ENCODE data around the gene CR2.
"Not testable (repeated sequence)": the region's sequence is repeated elsewhere in the genome, so short reads cannot be mapped to it uniquely, and the experiment has no call there.

Gene CR2

DNA sequence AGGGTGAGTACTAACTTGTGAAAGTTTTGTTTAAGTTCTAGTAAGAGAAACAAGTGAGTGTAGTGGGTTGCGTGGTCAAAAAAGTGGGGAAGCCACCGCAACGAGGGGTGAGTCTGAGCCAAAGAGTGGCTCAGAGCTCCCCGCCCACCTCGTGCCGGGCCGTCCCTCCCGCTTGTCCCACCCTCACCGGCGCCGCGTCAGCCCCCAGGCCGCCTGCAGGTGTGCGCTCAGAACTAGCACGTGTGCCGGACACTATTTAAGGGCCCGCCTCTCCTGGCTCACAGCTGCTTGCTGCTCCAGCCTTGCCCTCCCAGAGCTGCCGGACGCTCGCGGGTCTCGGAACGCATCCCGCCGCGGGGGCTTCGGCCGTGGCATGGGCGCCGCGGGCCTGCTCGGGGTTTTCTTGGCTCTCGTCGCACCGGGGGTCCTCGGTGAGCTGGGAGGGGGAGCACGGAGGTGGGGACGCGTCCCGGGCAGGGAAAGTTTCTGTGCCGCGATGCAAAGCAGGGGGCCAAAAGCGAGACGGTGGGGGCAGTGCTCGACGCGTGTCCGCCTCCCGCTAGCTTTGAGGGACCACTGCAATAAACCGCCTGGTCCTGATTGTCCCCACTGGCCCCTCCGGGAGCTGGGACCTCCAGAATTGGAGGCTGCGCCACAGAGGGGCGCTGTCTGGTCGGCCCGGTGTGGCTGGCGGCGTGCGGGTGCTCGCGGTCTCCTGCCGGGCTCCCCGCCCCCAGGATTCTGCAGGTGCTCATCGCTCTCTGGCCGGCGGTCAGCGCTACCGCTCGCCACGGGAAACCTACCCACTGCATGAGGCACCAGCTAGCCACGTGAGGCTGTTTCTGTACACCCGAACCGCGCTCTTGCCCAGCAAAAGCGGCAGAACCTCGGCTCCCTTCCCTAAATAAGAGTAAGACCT, at the start of gene CR2:
TSS of gene CR2 (plus strand) at position 283 of the 919 bp plus-strand sequence. CDS start at position 374, 91 bp downstream.
- peak; percentile 40 for DNase-seq

DNA sequence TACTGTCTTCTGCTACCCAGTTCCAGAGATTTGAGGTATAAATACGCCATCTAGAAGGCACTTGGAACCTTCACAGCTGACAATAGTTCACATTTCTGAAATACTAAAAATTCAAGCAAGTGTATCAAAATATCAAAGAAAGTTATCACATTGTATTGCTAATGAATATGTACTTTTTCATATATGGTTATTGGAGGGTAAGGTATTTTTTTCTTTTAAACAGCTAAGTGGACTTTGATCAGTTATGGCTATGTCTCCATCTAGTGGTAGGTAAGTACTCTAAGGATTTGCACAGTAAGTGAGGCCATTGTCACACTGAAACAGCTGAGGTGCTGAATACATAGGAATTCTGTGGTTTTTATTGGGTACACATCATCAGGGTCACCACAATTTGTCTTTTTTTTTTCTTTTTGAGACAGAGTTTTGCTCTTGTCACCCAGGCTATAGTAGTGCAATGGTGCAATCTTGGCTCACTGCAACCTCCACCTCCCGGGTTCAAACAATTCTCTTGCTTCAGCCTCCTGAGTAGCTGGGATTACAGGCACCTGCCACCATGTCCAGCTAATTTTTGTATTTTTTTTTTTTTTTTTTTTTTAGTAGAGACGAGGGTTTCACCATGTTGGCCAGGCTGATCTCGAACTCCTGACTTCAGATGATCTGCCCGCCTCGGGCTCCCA, 49.1 kb upstream of the CR2 start:
- DNase-seq, result peak; percentile 65

DNA sequence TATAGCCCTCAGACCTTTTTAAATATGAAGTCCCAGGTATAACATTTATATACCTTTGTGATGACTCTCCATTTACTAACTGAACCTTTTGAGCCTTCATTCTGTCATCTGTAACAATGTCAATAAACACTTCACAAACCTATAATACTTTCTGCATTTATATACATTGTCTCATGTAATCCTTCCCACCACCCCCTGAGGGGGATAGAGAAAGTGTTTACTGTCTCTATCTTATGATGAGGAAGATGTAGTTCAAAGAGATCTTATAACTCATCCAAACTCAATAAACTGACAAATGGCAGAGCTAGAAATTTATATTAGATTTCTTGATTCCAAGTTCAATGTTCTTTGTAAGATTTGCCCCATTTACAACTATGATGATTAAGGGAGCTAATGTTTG, 48.3 kb upstream of the CR2 start:
- no peak for DNase-seq

DNA sequence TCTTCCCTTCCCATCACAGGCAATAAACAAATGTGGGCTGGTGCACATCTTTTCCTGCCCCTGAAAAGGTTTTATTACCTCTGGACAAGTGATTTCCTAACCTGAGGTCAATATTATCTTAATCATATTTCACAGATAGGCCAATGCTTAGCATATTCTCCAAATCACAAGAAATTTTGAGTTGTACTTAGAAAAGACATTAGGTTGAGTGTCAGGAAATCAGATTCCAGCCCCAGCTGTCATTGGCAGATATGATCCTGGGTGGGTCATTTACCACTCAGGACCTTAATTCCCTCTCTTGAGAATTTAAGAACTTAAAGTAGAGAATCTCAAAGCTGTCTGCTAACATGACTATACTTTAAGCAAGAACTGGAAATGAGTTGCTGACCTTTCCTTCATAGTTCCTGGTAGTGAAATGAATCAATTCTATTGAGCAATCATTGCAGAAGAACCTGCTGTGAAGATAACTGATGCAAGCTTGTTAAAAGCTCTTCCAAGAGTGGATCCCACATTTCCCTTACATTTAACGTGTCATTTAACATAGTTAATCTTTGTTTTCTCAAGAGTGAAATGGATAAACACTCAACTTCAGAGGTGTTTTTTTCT, 46.4 kb upstream of the CR2 start:
- no peak for DNase-seq

DNA sequence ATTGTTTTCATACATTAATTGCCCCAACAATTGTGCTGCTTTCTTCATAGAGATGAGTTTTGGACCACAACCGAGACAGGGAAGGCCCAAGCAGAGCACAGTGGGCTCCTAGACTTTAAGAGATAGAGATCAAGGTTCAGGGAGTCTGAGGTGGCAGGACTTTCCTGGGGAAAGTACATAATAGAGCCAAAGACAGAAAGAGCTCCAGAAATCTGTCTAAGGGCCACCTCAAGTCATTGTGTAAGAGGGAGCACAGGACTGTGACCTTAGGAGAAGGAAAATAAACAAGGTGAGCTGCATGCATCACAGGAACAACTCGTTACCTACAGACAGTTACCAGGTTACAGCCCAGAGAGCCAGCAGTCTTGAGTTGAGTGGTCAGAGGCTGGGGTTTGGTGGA, 41.3 kb upstream of the CR2 start:
- DNase-seq, result no peak

DNA sequence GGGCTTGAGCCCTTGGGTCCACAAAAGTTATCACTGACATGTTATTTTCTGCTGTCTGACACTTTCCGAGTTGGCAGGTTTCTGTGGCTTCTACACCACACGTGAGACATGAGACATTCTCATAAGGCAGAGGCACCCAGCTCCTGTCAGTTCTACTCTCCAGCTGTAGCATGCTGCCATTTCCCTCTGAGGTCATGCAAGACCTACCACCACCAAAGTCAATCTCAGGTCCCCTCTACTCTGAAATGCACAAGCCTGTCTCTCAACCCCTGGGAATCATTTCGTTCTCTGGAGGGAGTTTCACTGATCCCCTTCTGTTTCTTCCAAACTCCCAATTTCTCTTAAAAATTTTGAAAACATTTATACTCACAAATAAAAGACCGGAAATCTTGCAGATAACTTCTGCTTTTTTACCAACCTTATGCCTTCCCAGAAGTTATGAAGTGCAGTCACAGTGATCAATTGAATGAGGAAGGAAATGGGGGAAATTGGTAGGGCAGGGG, 39.5 kb upstream of the CR2 start:
- no peak for DNase-seq

DNA sequence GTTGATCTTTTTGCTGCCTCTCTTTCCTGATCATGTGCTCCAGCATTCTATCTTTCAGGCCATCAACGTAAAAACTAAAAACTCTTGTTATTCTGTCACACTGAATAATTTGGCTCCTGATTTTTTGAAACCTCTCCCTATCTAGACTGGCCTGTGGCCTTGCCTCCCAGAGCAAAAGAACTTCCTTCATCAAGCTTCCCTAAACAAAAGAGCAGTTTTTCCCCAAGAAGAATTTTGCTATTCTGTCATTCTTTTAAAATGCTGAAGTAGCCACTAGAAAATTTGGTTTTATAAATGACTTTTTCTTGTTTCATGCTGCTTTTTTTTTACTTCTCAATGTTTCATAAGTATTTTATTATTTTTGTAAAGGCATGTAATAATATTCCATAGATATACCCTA, 37.1 kb upstream of the CR2 start:
- no peak for DNase-seq

DNA sequence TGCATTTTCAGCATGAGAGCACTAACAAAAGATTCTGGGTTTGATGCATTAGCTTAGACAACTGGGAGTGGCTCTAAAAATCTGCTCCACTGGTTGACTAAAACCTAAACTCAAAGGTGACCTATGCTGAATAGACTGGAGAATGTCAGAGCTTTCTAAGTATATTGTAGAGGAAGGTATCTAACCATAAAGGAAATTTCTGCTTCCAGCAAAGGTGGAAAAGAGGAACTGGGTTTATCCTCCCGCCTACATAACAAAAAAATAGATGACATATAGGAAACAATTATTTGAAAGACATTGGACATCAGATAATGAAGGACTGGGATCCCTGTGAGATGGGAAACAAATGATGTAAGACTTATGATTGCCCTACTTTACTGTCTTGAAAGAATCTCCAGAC, 35.8 kb upstream of the CR2 start:
- no peak for DNase-seq

DNA sequence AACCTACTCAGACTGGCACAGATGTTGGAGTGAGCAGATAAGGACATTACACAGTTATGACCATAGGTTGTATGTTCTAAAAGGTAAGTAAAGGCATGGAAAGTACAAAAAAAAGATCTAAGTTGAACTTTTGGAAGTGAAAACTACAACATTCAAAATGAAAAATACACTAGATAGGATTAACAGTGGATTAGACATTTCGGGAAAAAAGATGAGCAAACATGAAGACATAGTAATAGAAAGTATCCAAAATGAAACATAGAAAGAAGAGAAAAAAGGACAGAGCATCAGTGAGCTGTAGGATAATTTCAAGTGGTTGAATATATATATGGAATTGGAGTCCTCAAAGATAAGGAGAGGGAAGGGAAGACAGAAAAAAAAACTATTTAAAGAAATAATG, 34.0 kb upstream of the CR2 start:
- DNase-seq, result no peak

DNA sequence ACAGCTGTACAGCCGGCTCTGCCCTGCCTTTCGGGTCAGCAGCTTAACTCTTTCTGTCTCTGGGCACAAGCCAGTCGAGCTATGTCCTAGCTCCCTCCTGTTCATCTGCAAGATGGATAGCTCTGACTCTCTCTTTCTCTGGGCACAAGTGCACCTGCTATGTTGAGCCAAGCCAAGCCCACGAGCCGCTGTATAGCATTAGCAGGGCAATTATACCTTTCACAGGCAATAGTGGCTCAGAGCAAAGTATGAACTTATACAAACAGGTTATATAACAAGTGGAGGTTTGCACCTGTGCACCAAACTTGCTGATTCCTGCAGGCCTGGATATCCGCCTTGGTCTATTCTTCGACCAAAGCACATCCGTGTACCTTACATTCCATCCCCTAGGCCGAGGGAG, 33.0 kb upstream of the CR2 start:
- no peak for DNase-seq

DNA sequence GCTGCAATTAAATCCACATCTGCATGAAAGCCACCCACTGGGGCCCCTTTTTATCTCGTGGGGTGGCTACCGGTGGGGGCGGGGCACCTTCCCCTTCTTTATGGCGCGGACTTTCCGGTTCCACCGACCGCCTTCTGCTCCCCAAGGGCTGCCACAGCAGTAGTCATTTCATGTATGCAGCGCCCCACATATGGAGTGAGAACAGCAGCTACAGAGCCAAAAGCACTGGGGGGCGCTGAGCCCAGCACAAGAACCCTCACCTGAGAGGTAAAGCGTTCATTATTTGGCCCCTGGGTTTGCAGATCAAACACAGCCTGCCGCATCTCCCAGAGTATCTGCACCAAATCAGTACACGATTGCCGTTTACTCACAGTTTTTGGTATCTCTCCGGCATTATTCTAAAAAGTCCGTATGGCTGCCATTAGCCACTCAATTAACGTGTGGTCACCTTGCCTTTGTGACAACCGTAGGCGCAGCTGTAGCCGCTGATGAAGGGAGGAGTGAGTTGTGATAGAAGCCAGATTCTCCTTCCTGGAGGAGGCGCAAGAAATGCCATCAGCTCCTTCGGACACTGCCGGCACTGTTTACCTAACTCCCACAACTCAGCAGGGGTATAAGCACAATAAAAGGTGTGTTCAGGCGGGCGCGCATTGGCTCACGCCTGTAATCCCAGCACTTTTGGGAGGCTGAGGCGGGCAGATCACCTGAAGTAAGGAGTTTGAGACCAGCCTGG, 30.4 kb upstream of the CR2 start:
- no peak for DNase-seq

DNA sequence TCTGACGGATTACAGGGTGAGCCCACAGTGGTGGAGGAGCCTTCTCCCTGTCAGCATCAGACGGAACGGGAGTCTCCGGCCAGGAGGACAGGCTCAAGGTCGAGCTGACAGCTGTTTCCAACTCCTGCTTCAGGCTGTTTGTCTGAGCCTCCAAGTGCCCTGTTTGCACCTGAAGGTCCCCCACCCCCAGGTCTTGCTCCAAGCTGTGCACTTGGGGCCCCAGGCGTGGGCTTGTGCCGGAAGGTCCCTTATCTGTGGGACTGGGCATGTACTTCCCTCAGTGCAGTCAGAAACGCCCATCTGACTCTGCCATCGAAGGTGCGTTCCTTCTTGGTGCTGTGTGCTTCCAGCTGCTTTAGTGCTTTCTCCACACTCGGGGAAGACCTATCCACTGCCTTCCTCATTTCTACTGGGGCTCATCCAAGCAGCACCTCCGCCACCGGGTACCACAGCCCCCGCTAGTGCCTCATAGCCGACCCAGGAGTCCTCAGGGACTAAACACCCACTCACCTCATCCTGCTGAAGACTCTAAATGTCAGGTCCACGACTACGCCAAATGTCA, 29.5 kb upstream of the CR2 start:
- DNase-seq, result no peak

DNA sequence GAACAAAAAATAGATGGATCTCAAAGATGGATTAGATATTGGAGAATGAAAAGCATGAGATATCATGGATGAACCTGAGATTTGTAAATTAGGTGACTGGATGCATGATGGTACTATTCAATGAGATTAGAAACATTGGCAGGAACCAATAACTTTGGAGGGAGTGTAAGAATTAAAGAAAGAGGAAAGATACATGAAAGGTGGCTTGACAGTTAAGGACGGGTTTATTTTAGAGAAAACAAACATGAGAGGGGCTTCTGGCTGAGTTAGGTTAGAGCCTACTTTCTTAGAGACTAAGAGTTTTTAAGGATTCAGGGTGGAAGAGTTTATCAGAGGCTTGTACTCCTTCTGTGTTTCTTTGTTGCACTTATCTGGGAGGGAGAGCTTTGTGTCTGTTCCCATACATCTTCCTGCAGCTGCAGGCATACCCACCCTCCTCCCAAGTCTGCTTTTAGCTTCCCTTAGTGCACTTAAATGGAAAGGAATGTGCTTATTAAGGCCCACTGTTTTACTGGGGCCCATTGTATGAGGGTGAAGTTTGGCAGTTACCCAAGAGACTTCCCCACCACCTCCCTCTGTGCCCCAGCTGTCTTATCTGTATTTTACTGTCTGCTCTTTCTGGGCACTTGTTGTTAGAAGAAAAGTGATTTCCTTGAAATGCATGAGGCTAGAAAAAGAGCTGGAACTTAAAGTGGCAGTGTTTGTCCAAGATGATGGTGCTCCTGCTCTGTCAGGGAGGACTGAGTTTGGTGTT, 26.1 kb upstream of the CR2 start:
- no peak for DNase-seq

DNA sequence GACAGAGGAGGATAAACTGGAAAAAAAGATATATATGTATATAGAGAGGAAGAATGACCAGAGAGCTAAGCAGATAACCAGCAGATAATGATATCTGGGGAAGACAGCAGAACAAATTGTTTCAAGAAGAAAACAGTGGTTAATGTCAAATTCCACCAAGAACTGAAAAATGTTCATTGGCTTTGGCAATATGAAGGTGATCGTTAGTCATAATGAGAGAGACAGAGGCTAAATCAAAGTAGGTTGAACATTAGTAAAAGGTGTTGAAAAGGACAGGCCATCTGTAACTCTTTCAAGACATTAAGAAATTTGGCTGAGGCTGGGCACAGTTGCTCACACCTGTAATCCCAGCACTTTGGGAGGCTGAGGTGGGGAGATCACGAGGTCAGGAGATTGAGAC, 25.3 kb upstream of the CR2 start:
- DNase-seq, result no peak

DNA sequence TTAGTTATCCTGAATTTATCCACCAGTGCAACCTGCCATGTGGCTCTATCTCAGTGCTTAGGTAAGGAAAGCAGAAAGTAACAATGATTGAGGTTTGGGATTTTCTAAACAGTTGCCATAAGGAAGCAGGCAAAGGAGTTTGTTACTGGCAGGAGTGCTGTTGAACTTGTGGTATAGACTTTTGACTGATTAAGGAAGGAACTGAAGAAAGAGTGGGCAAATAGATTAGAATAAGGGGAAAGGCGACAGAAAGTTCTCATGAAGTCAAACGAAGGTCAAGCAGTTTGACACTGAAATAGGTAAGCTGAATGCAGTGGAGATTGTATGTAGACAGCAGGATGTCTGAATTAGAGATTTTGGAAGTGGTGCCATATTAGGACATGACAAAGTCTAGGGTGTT, 24.2 kb upstream of the CR2 start:
- no peak for DNase-seq

DNA sequence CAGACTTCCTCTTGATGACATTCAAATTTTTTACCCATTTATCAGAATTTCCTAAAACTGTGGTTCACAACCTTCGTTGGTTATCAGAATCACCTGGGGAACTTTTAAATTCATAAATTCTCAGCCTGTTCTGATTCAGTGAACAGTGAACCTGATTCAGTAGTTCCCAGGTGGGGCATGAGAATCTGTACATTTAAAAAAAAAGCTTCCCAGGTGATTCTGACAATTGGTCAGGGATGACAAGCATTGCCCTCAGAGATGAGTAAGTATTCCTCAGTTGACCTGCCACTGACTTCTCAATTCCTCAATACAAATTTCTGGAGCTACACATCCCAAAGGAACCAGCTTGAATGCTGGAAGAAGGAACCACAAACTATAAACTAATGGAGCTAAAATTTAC, 23.5 kb upstream of the CR2 start:
- DNase-seq, result no peak

DNA sequence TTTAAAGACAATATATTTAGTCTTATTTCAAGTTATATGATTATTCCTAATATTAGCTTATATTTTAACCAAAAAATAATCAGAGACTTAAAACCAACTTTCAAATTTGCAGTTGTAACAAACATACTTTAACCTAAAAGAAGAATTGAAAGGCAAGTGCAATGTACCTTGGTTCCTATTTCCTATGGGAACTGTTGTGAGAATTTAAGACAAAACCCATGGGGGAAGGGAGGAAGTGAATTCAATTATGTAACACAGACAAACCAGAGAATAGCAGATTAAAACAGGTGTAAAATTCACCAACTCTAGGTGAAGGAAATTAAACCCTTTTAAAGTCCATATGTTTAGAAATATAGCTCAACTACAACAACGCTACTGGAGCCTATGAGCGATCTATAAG, 22.6 kb upstream of the CR2 start:
- DNase-seq, result no peak

DNA sequence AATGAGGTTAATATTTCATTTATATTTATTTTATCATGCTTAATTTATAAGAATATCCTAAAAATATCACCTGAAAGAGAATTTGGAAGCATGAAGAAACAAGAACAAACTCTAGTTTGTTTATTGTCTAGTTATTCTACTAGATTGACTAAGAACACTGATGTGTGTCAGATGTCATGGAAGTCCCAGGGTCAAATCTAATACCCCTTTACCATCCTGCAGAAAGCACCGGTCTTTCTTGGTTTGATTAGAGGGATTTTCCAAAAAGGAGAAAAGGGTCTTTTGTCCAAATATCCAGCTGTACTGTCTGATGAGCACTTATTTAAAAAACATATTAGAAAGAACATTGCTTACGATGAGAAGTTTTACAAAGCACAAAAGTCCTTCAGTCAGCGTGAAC, 20.7 kb upstream of the CR2 start:
- no peak for DNase-seq

DNA sequence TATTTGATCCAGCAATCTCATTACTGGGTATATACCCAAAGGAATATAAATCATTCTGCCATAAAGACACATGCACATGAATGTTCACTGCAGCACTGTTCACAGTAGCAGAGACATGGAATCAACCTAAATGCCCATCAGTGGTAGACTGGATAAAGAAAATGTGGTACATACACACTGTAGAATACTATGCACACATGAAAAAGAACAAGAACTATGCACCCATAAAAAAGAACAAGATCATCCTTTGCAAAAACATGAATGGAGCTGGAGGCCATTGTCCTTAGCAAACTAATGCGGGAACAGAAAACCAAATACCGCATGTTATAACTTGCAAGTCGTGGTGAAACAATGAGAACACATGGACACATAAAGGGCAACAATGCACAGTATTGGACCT, 17.4 kb upstream of the CR2 start:
- DNase-seq, result not testable (repeated sequence)

DNA sequence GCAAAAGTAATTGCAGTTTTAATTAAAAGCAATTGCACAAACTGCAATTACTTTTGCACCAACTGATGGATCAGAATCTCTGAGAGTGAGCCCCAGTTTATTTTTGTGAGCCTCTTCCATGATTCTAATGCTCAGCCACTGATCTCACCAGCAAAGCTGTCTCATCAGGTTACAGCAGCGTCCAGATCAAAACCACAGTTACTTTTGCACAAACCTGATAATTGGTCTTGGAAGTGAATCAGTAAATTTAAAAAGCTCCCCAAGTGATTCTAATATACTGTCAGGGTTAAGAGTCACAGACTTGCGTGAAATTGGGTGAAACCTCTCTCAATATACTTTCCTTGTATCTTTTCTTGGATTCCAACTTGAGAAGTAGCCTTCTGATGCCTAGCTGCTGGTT, 13.5 kb upstream of the CR2 start:
- DNase-seq, result no peak

DNA sequence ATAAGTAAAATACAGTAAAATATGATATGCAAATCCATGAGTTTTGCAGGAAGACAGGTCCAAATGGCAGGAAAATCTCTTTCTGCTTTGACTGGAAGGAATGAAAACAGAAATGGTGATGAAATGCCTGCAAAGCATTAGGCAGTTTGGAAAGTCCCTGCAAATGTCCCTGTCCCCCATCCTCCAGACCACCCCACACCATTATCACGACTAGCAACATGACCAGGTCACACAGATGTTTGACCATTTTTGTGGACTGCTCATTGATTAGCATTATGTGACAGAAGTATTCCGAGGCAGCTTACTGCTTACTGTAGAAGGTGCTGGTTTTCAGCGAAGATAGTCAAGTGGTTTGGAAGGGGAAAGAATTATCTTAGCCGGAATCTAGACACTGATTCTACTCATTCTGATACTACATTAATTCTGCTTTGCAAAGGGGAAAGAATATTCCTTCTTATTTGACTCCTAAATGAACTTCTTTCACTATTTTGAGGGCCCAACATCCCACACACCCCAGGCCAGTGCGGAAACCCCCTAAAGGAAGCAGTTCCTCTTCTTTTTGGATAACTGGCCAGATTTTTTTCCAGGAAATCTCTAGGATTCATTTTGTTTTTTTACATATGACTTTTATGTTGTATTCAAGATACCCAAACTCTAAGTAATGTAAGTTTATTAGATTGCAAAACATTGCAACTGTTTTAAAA, 9.5 kb upstream of the CR2 start:
- DNase-seq, result no peak

DNA sequence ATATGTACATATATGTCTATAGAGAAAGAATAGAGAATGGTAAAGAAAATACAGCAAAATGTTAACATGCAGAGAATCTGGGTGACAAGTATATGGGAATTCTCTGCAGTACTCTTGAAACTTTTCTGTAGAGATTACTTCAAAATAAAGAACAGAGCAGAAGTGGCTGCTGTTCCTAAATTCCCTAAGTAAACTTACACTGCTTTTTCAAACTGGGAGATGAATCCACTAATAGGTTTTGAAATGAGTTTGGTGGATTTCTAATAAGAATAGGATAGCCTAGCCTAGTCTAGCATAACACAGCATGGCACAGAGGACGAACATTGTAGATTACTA, 450 bp upstream of the CR2 start:
- DNase-seq, result no peak
